ENCODE results near the gene CAMLG. TPM values are rescaled to one million over a fixed set of nuclear protein-coding genes. Genes with fewer than 3 reads are reported as not detected.
A peak's percentile ranks its signal among the peaks of the same experiment; 100 is the strongest.
"Not testable (repeated sequence)": the region's sequence is repeated elsewhere in the genome, so short reads cannot be mapped to it uniquely, and the experiment has no call there.

The CAMLG gene
- total RNA-seq, 2 donors from 2014 or later: 23.3 to 25.6 TPM

GRCh38 chr5:134708301-134708700 is 30.0 kb upstream of the CAMLG start:
- TF ChIP-seq CTCF (conservative IDR thresholded peaks at IDR 0.05): no peak
- Histone ChIP-seq H3K27ac (ENCODE audit: low read depth, low read length) (no peak overlapping the region), H3K4me1 (ENCODE audit: control insufficient read depth, insufficient read depth, low read length) (no peaks in the 10 kb centered on the region), H3K9ac (ENCODE audit: extremely low read depth, low read length, poor library complexity, severe bottlenecking) (no peak overlapping the region), H3K27me3 (ENCODE audit: control insufficient read depth, insufficient read depth, low read length, poor library complexity, severe bottlenecking) (no peaks in the 10 kb centered on the region), H3K4me3 (ENCODE audit: low read length) (no peak overlapping the region), H3K36me3 (ENCODE audit: control insufficient read depth, insufficient read depth, low read length) (peaks cover 71% of the 10 kb centered on the region), H3K9me3 (ENCODE audit: control insufficient read depth, low read length) (no peaks in the 10 kb centered on the region)
- WGBS, 2 experiments (ENCODE audit: insufficient coverage in 1 of 2, insufficient read length in 1 of 2): 86 to 100% methylated on average over 1 of the region's 1 CpG
- Mint-ChIP-seq H3K36me3 (ENCODE audit: low read depth) (peaks cover 64% of the 10 kb centered on the region), H3K27ac (no peak overlapping the region), H3K27me3 (ENCODE audit: insufficient read depth) (no peaks in the 10 kb centered on the region), H3K4me3 (no peak overlapping the region), H3K9me3 (no peaks in the 10 kb centered on the region), H3K4me1 (no peaks in the 10 kb centered on the region)
- no peak for DNase-seq

GRCh38 chr5:134714120-134714519 is 24.2 kb upstream of the CAMLG start:
- Histone ChIP-seq H3K27ac (ENCODE audit: low read depth, low read length) (no peak overlapping the region), H3K9me3 (ENCODE audit: control insufficient read depth, low read length) (no peaks in the 10 kb centered on the region), H3K27me3 (ENCODE audit: control insufficient read depth, insufficient read depth, low read length, poor library complexity, severe bottlenecking) (no peaks in the 10 kb centered on the region), H3K4me3 (ENCODE audit: low read length) (no peak overlapping the region), H3K4me1 (ENCODE audit: control insufficient read depth, insufficient read depth, low read length) (no peaks in the 10 kb centered on the region), H3K36me3 (ENCODE audit: control insufficient read depth, insufficient read depth, low read length) (peaks cover 72% of the 10 kb centered on the region), H3K9ac (ENCODE audit: extremely low read depth, low read length, poor library complexity, severe bottlenecking) (no peak overlapping the region)
- peak; percentile 76 for DNase-seq
- TF ChIP-seq CTCF (conservative IDR thresholded peaks at IDR 0.05): no peak
- Mint-ChIP-seq H3K27me3 (ENCODE audit: insufficient read depth) (no peaks in the 10 kb centered on the region), H3K9me3 (no peaks in the 10 kb centered on the region), H3K36me3 (ENCODE audit: low read depth) (peaks cover 53% of the 10 kb centered on the region), H3K4me1 (no peaks in the 10 kb centered on the region), H3K27ac (no peak overlapping the region), H3K4me3 (no peak overlapping the region)
- 17 to 85% methylated on average over 1 to 5 of the region's 5 CpGs for WGBS, 2 experiments (ENCODE audit: insufficient coverage in 1 of 2, insufficient read length in 1 of 2)

GRCh38 chr5:134714541-134714940 is 23.8 kb upstream of the CAMLG start:
- Histone ChIP-seq H3K9ac (ENCODE audit: extremely low read depth, low read length, poor library complexity, severe bottlenecking) (no peak overlapping the region), H3K27ac (ENCODE audit: low read depth, low read length) (no peak overlapping the region), H3K9me3 (ENCODE audit: control insufficient read depth, low read length) (no peaks in the 10 kb centered on the region), H3K36me3 (ENCODE audit: control insufficient read depth, insufficient read depth, low read length) (peaks cover 72% of the 10 kb centered on the region), H3K4me1 (ENCODE audit: control insufficient read depth, insufficient read depth, low read length) (no peaks in the 10 kb centered on the region), H3K27me3 (ENCODE audit: control insufficient read depth, insufficient read depth, low read length, poor library complexity, severe bottlenecking) (no peaks in the 10 kb centered on the region), H3K4me3 (ENCODE audit: low read length) (no peak overlapping the region)
- Mint-ChIP-seq H3K4me3 (no peak overlapping the region), H3K27ac (no peak overlapping the region), H3K27me3 (ENCODE audit: insufficient read depth) (no peaks in the 10 kb centered on the region), H3K36me3 (ENCODE audit: low read depth) (peaks cover 53% of the 10 kb centered on the region), H3K9me3 (no peaks in the 10 kb centered on the region), H3K4me1 (no peaks in the 10 kb centered on the region)
- no peak for DNase-seq
- 94 to 98% methylated on average over 3 of the region's 3 CpGs for WGBS, 2 experiments (ENCODE audit: insufficient coverage in 1 of 2, insufficient read length in 1 of 2)
- TF ChIP-seq CTCF (conservative IDR thresholded peaks at IDR 0.05): no peak

GRCh38 chr5:134715466-134715865 is 22.9 kb upstream of the CAMLG start:
- H3K36me3 ChIP-seq (ENCODE audit: control insufficient read depth, insufficient read depth, low read length): peaks cover 76% of the 10 kb centered on the region
- H3K9ac ChIP-seq (ENCODE audit: extremely low read depth, low read length, poor library complexity, severe bottlenecking): not testable (repeated sequence)

More at GRCh38 chr5:134715466-134715865, 22.9 kb upstream of the CAMLG start:
- not testable (repeated sequence) for H3K4me3 Mint-ChIP-seq; H3K9me3 Mint-ChIP-seq; H3K27ac Mint-ChIP-seq; DNase-seq; H3K27me3 Mint-ChIP-seq (ENCODE audit: insufficient read depth); H3K9me3 ChIP-seq (ENCODE audit: control insufficient read depth, low read length); H3K4me3 ChIP-seq (ENCODE audit: low read length); H3K4me1 ChIP-seq (ENCODE audit: control insufficient read depth, insufficient read depth, low read length); H3K4me1 Mint-ChIP-seq; H3K27ac ChIP-seq (ENCODE audit: low read depth, low read length); H3K27me3 ChIP-seq (ENCODE audit: control insufficient read depth, insufficient read depth, low read length, poor library complexity, severe bottlenecking)
- WGBS, 2 experiments (ENCODE audit: insufficient coverage in 1 of 2, insufficient read length in 1 of 2): 95 to 98% methylated on average over 3 to 4 of the region's 4 CpGs
- peaks cover 52% of the 10 kb centered on the region for H3K36me3 Mint-ChIP-seq (ENCODE audit: low read depth)

Measured in endodermal cell (in vitro differentiated cells).